Astrocyte of the spinal cord (primary cell): ENCODE data around the gene MYL4.
"Not testable (repeated sequence)": the region's sequence is repeated elsewhere in the genome, so short reads cannot be mapped to it uniquely, and the experiment has no call there.

ENCODE experiments used
- DNase-seq: peaks from one replicate; pipeline ENCODE4 v3.0.0; 2011; ENCODE audit warnings: low read depth, low spot score
- H3K4me3 ChIP-seq: 2 replicates; pipeline ENCODE4 v1.5.1; 2011; ENCODE audit warnings: low read depth, mild to moderate bottlenecking, low read length, moderate library complexity
- in situ Hi-C: cut with HindIII; loops from 2 replicates; pipeline ENCODE4 v1.10.0; 2017; ENCODE audit warnings: low sequenced_read_pairs
- TF ChIP-seq, protein P1 (sequence below): IDR thresholded peaks from 2 replicates; pipeline ENCODE4 v1.5.1; 2012; ENCODE audit warnings: low read depth, mild to moderate bottlenecking, low read length, inconsistent platforms

MYL4 gene

DNA sequence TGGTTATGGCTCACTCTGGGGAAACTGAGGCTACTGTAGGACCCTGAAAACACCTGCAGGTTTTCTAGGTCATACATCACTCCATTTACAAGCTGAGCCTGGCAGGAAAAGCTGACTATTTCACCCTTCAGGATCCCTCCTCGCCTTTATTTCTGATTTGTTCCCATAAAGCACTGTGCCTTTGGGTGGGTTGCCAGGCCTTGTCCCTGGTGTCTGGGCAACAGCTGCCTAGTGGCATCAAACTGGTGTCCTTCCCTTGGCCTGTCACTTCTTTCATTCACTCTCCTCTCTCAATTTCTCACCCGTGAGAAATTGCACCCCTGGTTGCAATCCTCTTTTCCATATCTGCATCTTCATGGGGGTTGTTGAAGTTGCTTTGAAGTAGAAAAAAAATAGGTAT lies 1.6 kb downstream of the MYL4 start:
- in situ Hi-C loops: no loop called here
- no peak overlapping the region for H3K4me3 ChIP-seq
- TF ChIP-seq, protein P1, sequence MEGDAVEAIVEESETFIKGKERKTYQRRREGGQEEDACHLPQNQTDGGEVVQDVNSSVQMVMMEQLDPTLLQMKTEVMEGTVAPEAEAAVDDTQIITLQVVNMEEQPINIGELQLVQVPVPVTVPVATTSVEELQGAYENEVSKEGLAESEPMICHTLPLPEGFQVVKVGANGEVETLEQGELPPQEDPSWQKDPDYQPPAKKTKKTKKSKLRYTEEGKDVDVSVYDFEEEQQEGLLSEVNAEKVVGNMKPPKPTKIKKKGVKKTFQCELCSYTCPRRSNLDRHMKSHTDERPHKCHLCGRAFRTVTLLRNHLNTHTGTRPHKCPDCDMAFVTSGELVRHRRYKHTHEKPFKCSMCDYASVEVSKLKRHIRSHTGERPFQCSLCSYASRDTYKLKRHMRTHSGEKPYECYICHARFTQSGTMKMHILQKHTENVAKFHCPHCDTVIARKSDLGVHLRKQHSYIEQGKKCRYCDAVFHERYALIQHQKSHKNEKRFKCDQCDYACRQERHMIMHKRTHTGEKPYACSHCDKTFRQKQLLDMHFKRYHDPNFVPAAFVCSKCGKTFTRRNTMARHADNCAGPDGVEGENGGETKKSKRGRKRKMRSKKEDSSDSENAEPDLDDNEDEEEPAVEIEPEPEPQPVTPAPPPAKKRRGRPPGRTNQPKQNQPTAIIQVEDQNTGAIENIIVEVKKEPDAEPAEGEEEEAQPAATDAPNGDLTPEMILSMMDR: no peak
- no peak for DNase-seq

DNA sequence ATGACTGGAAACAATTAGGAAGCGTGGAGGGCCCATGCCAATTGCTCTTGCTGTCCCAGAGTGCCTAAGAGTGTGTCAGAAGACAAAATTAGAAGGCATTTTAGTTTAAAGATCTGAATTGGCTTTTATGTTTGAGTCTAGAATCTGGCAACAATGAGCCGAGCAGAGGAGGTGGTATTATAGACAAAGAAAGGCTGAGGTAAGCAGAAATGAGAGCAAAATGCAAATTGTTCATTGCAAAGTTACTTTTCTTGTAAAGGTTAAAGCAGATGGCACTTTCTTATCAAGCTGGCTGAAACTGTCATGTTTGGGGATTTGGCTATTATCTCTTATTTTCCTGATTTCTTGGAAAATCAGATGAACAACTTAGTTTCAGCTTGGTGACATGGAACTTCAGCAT lies 3.3 kb downstream of the MYL4 start:
- DNase-seq: no peak
- TF ChIP-seq, protein P1: no peak
- in situ Hi-C loops: no loop called here
- H3K4me3 ChIP-seq: no peak overlapping the region

DNA sequence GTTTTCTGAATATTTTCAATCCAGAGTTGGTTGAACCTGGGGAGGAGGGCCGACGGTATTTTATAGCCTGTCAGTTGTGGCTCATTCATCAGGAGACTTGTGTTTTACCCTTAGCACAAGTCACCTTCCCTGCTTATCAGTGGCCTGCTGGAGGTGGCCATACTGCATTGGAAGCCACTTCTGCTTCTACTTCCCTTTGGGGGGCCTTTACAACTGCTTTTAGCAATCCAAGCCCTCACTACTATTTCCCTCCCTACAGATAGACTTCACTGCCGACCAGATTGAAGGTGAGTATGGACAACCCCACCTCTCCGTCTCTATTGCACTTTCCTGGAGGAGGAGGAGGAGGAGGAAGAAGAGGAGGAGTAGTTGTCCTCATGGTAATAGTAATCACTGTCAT lies 4.4 kb downstream of the MYL4 start:
- in situ Hi-C loops: no loop called here
- H3K4me3 ChIP-seq: no peak overlapping the region
- TF ChIP-seq, protein P1: no peak
- DNase-seq: no peak

GRCh38 chr17:47214931-47215330 lies 5.8 kb downstream of the MYL4 start:
- no peak for DNase-seq
- H3K4me3 ChIP-seq: no peak overlapping the region
- TF ChIP-seq, protein P1: no peak
- in situ Hi-C loops: no loop called here

GRCh38 chr17:47216821-47217220 lies 7.7 kb downstream of the MYL4 start:
- in situ Hi-C loops, H3K4me3 ChIP-seq, DNase-seq: not testable (repeated sequence)

DNA sequence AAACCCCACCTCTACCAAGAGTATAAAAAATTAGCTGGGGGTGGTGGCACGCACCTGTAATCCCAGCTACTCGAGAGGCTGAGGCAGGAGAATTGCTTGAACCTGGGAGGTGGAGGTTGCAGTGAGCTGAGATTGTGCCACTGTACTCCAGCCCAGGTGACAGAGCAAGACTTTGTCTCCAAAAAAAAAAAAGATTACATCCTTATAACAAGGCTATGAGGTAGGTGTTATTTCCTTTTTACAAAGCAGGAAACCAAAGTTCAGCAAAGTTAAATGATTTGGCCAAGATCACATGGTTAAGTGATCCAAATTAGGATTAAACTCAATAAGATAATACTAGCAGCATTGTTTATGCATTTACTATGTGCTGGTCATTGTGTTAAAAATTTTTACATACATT lies 8.1 kb downstream of the MYL4 start:
- in situ Hi-C loops, DNase-seq, H3K4me3 ChIP-seq: not testable (repeated sequence)

DNA sequence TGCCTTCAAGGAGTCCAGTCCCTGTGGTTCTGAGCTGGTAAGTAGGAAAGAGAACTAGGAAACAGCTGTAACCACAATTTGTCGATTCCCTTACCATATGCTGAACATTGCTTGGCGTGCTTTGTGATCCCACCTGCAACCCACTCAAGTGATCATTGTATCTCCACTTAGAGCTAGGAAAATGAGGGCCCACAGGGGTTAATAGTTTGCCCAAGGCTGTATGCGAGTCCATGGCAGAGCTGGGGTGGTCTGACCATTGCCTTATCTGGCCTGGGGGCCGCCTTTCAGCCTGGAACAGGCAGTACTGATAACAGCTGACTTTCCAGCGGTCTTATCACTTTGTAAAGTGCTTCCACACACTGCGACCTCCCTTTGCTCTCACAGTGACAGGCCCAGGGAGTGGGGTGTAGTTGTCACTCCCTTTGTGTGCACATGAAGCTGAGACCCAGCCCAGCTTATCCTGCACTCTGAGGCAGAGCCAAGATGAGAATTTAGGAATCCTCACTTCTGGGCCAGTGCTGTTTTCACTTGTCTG lies 9.8 kb downstream of the MYL4 start:
- TF ChIP-seq, protein P1: no peak
- no peak overlapping the region for H3K4me3 ChIP-seq
- in situ Hi-C loops: no loop called here
- no peak for DNase-seq
